Endometrial microvascular endothelial cells (primary cell): ENCODE results near the gene UAP1L1. TPM values are rescaled to one million over a fixed set of nuclear protein-coding genes. Genes with fewer than 3 reads are reported as not detected.

Source experiments
- in situ Hi-C: cut with HindIII; loops from 2 replicates; pipeline ENCODE4 v1.10.0; 2017; ENCODE audit warnings: low sequenced_read_pairs, low pct_unique_long_range_greater_than_20kb; ENCODE audit errors: inconsistent ontology term
- total RNA-seq: library from RNA; depleted of rRNA; stranded (reverse); fragments of >200 nt; gene quantifications from one replicate; pipeline ENCODE4 v1.2.3, GENCODE V29; 2015; ENCODE audit errors: inconsistent ontology term

Gene UAP1L1
- total RNA-seq, 1 donor from 2014 or later, result 13.8 TPM

DNA sequence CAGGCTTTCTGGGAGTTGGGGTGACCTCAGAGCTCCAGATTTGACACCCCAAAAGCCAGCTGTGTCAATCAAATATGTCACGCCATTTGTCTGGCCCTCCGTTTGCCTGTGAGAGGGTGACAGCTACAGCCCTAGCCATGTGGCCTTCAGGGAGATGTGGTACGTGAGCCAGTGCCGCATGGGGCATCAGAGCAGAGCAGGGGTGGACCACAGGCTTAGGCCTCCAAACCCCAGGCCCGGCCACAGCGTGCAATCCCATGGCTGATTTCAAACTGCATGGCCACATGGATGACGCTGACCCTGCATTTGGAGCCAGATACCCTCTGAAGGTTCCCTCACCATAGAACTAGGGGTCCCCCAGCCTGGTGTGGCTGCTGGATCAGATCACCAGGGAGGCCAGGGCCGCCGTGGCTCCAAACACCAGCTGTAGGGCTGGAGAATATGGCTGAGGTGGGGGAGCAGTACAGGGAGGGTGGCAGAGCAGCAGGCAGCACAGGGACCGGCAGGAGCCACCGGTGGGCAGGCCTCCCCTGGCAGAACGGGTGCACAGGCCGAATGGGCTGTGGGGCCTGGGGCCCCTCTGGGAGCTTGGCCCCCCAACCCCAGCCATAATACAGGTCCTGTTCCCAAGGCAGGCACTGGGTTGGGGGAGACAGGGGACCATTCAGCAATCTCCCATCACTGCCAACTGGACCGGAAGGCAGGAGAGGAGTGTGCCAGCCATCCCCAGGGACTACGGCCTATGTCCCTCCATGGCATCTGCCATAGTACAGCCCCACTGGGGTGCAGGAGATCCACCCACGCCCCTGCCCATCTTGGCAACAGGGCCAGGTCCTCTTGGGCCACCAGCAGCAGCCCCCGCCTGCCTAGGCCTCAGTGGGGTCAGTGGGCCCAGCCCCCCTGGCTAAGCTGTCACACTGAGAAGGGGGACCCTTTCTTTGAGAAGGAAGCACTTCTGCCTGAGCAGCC, 8.5 kb upstream of the UAP1L1 start:
- in situ Hi-C loops, result no loop called here

DNA sequence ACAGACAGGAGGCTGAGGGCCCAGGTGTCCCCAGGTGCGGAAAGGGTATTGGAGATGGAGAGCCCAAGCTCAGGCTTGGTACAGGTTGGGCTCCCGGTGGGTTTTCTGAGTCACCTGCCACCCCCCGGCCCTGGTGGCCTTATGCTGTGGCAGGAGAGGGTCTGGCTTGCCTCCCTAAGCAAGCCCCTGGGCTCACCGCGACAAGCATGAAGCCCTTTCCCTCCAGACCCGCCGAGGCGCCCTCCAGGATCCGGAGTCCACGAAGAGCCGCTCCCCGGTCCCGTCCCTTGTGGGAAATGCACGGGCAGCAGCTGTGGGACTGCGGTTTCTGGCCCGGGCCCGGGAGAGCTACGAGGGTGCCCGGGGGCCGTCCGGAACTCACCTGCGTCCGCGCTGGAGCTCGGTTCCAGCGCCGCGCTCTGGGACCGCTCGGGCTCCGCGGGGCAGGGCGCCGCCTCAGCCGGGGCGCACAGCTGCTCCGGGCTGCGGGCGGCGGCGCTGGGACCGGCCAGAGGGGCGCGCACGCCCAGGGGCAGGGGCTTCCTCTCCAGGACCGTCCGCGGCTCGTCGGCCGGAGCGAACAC, 7.7 kb upstream of the UAP1L1 start:
- in situ Hi-C loops, result no loop called here

DNA sequence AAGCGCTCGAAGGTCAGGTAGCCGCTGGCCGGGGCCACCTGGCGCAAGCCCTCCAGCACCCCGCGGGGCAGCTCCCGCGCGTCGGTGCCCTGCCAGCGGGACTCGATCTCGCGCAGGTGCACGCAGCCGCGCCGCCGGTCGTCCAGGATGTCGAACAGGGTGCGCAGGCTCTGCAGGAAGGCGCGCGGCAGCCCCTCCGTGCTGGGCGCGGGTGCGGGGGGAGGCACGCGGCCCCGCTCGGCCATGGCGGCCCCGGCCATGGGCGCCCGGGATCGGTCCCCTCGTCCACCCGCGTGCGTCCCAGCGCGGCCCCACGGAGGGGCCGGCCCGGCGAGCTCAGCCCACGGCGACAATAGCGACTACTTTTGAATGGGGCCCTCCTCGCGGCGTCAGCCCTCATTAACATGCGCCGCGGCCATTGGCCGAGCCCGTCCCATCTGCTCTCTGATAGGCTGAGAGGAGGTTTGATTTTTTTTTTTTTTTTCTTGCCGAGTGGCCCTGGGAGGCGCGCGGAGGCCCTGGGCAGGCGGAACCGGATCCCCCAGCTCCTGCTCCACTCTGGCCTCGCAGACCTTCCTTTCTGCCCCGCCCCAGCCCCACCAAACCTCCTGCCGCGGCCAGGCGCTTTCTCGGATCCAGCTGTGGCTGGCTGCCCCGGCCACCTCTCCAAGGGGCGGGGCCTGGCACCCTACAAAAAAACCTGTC, 7.0 kb upstream of the UAP1L1 start, which contains the start of gene SAPCD2:
TSS of gene SAPCD2 (minus strand) at position 357 of the 705 bp plus-strand sequence. CDS start at position 260, 97 bp downstream.
- in situ Hi-C loops, result no loop called here

DNA sequence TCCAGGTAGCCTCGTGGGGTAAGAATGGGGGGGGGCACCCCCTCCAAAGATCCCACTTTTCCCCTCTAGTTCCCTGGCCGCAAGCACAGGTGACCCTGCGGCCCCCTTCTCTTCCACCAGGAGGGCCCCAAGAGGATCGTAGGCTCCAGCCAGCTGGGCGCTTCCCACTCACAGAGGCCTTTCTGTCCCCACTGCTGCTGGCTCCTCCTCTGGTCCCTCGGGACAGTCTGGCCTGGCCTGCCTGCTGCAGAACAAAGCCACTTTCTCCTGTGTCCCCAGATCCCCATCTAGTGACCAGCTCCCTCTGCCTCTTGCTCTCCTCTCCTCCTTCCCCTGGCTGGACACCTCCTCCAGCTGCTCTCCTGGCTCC, 6.4 kb upstream of the UAP1L1 start:
- in situ Hi-C loops, result no loop called here

DNA sequence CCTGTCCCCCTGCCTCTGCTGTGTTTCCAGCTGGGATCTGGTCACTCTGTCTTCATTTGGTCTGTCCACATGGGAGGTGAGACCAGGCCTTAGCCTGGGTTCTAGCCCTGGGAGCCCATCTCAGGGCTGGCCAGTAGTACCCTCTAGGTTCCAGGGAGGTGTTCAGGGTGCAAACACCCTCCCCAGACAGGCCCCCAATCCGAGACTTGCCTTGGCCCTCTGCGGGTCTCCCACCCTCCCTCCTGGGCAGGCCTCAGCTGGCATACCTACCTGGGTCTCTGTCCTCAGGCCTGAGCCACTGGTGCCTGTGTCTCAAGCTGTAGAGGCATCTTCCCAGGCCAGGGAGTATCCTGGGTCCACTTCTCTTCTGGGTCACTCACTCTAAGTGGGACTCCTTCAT, 6.0 kb upstream of the UAP1L1 start:
- in situ Hi-C loops, result no loop called here

DNA sequence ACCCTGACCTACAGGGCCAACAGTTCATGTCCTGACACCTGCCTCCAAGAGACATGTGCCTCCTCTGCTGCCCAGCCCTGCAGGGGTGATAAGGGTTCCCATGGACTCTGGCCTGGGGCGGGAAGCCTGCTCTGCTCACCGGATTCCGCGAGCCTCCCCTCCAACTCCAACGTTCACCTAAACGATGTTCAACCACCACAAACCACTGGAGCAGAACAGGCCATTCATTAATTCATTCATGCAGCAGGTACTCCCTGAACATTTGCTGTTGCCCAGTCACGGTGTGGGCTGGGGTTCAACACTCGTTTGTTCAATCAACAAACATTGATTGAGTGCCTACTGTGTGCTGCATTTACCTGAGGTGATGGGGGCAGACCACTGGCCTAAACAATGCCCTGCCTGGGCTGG, 3.3 kb upstream of the UAP1L1 start:
- in situ Hi-C loops, result no loop called here

DNA sequence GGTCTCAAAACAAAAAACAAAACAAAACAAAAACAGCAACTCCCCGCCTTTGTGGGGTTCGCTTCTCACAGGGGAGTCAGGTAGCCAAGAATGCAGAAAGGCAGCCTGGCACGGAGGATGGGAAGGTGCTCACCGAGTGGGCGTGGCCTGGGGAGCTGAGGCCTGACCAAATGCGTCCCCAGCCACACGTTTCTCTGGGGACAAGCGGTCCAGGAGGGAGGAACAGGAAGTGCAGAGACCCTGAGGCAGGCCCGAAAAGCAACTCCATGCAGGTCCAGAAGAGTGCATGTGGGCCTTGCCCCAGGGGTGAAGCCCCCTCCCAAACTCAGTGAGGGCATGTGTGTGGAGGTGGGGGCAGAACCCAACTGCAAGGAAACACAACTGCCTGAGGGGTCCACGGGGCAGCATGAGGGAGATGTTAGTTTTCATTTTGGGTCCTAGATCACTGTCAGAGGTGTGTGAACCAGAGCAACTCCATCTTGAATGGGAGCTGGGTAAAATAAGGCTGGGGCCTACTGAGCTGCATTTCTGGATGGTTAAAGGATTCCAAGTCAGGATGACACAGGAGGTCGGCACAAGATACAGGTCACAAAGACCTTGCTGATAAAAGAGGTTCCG, 2.6 kb upstream of the UAP1L1 start:
- in situ Hi-C loops, result no loop called here

DNA sequence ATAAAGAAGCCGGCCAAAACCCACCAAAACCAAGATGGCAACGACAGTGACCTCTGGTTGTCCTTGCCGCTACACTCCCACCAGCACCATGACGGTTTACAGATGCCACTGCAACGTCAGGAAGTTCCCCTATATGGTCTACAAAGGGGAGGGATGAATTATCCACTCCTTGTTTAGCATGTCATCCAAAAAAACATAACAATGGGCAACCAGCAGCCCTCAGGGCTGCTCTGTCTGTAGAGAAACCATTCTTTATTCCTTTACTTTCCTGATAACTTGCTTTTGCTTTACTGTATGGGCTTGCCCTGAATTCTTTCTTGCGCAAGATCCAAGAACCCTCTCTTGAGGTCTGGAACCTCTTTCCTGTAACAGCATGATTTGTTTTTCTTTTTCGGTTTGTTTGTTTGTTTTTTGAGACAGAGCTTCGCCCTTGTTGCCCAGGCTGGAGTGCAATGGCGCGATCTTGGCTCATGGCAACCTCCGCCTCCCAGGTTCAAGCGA, 2.0 kb upstream of the UAP1L1 start:
- in situ Hi-C loops, result no loop called here

DNA sequence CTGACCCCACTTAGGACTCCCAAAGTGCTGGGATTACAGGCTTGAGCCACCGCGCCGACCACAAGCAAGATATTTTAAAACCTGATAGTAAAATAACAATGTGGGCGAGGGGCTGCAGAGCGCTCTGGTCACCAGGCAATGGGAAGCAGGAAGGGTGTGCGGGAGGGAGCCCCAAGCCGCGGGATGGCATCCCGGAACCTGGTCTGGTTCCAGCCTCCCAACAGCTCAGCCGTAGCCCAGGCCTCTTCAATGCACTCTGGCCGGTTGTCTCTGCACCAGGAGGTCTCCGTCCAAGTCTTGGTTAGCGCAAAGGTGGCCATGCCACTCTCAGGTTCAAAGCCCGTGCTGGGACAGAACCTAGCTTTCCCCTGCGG, 694 bp upstream of the UAP1L1 start:
- in situ Hi-C loops, result no loop called here

DNA sequence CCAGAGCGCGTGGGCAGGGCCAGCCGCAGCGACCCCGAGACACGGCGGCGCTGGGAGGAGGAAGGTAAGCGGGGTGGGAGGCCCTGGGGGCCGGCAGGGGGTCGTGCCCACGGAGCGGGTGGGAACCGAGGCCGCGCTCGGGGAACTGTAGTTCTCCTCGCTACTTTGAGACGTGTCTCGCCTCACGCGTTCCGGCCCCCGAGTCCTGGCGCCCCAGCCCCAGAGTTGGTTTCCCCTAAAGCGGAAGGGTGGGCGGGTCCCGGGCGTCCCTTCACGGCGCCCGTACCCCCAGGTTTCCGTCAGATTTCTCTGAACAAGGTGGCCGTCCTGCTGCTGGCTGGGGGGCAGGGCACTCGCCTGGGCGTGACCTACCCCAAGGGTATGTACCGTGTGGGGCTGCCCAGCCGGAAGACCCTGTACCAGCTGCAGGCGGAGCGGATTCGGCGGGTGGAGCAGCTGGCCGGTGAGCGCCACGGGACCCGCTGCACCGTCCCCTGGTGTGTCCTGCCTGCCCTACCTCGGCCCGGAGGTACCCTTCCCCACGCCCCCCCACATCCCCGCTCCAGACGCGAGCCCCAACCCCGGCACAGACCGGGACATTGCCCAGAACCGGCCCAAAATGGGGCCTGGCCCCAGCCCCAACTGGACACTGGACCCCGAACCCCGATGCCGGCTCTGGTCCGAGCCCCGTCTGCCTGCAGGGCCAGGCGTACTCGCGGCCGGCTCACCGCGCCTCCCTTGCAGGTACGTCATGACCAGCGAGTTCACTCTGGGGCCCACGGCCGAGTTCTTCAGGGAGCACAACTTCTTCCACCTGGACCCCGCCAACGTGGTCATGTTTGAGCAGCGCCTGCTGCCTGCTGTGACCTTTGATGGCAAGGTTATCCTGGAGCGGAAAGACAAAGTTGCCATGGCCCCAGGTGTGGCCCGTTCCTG, 709 bp downstream of the UAP1L1 start:
- in situ Hi-C loops, result no loop called here

DNA sequence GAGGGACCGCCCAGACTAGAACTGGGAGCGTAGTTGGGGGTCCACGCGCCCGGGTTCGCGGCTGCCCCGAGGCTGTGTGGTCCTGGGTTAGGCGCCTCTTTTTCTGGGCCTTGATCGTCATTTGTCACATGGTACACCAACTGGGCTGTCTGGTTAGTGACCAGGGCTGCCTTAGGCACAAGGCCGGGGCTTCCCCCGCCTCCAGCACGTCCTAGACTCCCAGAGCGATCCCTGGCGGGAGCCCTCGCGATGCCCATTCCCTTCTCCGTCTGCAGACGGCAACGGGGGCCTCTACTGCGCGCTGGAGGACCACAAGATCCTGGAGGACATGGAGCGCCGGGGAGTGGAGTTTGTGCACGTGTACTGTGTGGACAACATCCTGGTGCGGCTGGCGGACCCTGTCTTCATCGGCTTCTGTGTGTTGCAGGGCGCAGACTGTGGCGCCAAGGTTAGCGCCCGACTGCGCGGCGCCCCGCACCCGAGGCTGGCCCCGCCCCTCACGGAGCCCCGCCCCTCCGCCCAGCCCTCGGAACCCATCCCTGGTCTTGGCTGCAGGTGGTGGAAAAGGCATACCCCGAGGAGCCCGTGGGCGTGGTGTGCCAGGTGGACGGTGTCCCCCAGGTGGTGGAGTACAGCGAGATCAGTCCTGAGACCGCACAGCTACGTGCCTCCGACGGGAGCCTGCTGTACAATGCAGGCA, 1.5 kb downstream of the UAP1L1 start:
- in situ Hi-C loops, result no loop called here

DNA sequence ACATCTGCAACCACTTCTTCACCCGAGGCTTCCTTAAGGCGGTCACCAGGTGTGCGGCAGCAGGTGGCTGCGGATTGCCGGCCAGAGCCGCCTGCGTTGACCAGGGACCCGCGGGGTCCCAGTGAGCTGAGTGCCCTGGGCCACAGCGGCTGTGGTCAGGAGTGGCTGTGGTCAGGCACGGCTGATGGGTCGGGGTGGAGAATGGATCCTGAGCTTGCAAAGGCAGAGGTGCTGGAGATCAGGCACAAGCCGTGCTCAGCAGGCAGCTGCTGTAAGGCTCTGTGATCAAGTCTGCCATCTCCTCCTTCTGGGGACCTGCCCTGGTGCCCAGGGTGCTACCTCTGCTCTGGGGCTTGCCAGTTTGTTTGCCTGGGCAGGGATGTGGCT, 2.1 kb downstream of the UAP1L1 start:
- in situ Hi-C loops, result no loop called here

DNA sequence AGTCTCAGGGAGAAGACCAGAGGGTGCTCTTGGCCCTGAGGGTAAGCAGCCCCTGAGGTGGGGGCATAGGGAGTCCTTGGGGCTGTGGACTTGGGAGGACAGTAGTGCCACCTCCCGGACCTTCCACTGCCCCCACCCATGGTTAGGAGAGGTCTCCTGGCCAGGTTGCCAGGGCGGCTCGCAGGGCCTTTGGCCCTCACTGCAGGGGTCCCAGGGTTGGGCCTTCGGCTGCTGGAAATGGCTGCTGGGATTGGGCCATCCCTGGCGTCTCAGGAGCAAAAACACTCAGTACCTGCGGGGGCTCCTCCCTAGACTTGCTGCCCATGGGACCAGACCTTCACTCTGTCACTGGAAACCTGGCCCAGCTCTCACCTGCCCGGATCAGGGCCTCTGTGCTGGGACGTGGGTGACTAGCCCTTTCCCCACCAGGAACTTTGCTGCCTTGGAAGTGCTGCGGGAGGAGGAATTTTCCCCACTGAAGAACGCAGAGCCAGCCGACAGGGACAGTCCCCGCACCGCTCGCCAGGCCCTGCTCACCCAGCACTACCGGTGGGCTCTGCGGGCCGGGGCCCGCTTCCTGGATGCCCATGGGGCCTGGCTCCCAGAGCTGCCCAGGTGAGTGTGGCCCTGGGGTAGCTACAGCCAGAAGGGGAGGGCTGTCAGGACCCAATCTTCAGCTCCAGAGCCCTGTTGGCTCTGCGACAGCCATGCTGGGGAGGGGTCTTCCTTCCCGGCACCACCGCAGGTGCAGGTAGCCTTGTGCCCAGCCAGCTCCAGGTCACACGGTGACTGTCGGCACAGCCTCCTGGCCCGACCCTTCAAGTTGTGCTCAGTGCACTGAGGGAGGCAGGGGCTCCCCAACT, 3.2 kb downstream of the UAP1L1 start:
- in situ Hi-C loops, result no loop called here

DNA sequence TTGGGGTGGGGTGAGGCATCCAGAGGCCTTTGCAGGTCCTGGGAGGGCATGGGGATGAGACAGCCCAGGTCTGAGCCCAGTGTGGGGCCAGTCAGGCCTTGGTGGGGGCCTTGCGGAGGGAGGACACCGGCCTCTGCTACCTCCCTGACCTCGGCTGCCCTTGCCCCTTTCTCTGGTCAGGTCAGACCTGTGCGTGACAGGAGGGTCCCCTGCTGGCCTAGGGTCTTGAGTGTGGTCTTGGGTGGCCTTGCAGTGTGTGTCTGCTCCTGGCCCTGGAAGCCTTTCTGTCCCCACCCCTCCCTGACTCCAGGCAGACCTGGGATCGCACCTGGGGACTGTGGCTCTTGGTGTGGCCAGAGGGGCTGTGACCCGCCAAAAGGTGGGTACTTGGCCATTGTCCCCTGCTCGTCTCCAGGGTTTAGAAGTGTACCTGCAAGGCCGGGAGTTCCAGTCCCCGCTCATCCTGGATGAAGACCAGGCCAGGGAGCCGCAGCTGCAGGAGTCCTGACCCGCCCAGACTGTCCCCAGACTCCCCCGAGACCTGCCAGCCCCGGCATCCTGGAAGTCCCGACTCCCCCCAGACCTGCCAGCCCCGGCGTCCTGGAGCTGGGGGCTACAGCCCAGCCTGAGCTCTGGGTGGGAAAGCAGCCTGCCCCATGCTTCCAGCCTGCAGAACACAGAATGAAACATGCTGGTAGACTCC, 5.1 kb downstream of the UAP1L1 start:
- in situ Hi-C loops, result no loop called here

DNA sequence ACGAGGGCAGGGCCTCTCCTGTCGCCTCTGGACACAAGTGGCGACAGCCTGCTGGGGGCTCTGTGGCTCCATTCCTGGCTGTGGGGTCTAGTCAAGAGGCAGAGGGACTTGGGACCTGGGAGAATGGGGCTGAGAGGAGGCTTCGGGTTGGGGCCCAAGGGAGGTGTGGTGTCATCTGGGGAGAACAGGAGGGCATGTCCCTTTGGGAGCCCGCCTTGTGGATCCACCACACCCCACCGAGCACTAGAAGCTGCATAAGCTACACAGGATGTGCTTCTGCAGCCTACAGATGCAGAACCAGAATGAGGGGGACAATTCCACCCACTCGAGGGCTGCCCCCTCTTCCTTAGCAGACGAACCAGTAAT, 5.6 kb downstream of the UAP1L1 start:
- in situ Hi-C loops, result no loop called here

DNA sequence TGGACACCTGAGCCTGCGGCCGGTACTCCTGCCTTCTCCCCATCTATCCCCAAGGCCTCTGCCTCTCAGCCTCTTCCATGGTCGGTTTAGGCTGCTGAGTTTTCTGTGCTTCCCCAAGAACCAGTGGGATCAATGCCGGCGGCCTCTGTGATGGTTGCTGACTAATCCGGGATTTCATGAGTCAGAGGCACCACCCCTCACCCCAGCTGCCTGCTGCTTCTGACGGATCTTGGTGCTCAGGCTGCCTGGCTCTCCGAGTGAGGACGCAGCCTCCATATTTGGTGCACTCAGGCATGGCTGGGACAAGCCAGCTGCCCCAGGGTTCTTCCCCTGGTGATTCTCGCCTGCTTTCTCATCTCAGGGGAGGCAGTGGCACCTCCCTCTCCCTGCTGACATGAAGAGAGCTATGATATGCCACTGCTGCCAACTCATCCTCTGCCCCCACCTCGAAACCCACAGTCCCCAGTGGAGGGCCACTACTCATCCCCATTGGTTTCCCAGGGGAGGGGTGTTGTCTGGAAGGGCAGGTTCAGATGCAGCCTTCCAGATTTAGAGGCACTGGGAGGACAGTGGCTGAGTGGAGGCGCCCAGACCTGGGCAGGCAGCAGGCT, 6.2 kb downstream of the UAP1L1 start:
- in situ Hi-C loops, result no loop called here
